Measurements from ENCODE around the gene KCNN1. TPM values are rescaled to one million over a fixed set of nuclear protein-coding genes. Genes with fewer than 3 reads are reported as not detected.

Gene KCNN1
- total RNA-seq, 1 donor from 2014 or later: not detected

GRCh38 chr19:17997969-17998826 lies 31.3 kb downstream of the KCNN1 start:
- peak; percentile 20 for TF ChIP-seq CTCF (conservative IDR thresholded peaks at IDR 0.05; ENCODE audit: low read depth, low read length)
- H3K4me3 ChIP-seq (ENCODE audit: low read depth, low read length): no peak overlapping the region
- no peak for DNase-seq (ENCODE audit: low read depth)

- no peak for TF ChIP-seq CTCF (conservative IDR thresholded peaks at IDR 0.05; ENCODE audit: low read depth, low read length)
- no peak for DNase-seq (ENCODE audit: low read depth)
These were observed 31.9 kb downstream of the KCNN1 start for GRCh38 chr19:17998827-17999150.

GRCh38 chr19:17999684-18000479 lies 33.0 kb downstream of the KCNN1 start:
- DNase-seq (ENCODE audit: low read depth): no peak
- no peak for TF ChIP-seq CTCF (conservative IDR thresholded peaks at IDR 0.05; ENCODE audit: low read depth, low read length)
- no peak overlapping the region for H3K4me3 ChIP-seq (ENCODE audit: low read depth, low read length)

More at GRCh38 chr19:17998827-17999150, 31.9 kb downstream of the KCNN1 start:
- H3K4me3 ChIP-seq (ENCODE audit: low read depth, low read length): no peak overlapping the region

GRCh38 chr19:18000480-18000914 lies 33.6 kb downstream of the KCNN1 start:
- no peak for TF ChIP-seq CTCF (conservative IDR thresholded peaks at IDR 0.05; ENCODE audit: low read depth, low read length)
- DNase-seq (ENCODE audit: low read depth): no peak
- H3K4me3 ChIP-seq (ENCODE audit: low read depth, low read length): peak overlapping the region; percentile 70

GRCh38 chr19:18000915-18001776 lies 34.2 kb downstream of the KCNN1 start:
- no peak for DNase-seq (ENCODE audit: low read depth)
- TF ChIP-seq CTCF (conservative IDR thresholded peaks at IDR 0.05; ENCODE audit: low read depth, low read length): no peak
- H3K4me3 ChIP-seq (ENCODE audit: low read depth, low read length): peak overlapping the region; percentile 70

GRCh38 chr19:18001777-18002345 lies 35.0 kb downstream of the KCNN1 start:
- H3K4me3 ChIP-seq (ENCODE audit: low read depth, low read length): peak overlapping the region; percentile 70
- TF ChIP-seq CTCF (conservative IDR thresholded peaks at IDR 0.05; ENCODE audit: low read depth, low read length): no peak
- DNase-seq (ENCODE audit: low read depth): no peak
